PC-3 (cell line): Measurements from ENCODE around the gene ZNF432. TPM values are rescaled to one million over a fixed set of nuclear protein-coding genes. Genes with fewer than 3 reads are reported as not detected.
"Not testable (repeated sequence)": the region's sequence is repeated elsewhere in the genome, so short reads cannot be mapped to it uniquely, and the experiment has no call there.

Source experiments
- ATAC-seq: fragments of 200-7000 bp; cut with Tn5 transposase; 2 replicates; pipeline ENCODE4 v1.9.1; 2020; ENCODE audit warnings: mild to moderate bottlenecking, moderate library complexity
- BruUV-seq: library from RNA; stranded (reverse); fragments of 400-500 nt; replicated peaks from 2 replicates; lab custom pipeline; 2021; lab: Mats Ljungman, UMichigan
- CTCF ChIA-PET: fragments of 300-600 bp; sonication (Branson Sonifier 250); formaldehyde crosslinking; loops from one replicate; lab custom pipeline; 2022; ENCODE audit warnings: antibody characterized with exemption; lab: Charles Lee
- POLR2A ChIA-PET: fragments of 300-600 bp; sonication (Branson Sonifier 250); formaldehyde crosslinking; loops from one replicate; lab custom pipeline; 2022; ENCODE audit warnings: antibody characterized with exemption; ENCODE audit not compliant: unreplicated experiment; lab: Charles Lee
- DNase-seq: peaks from one replicate; pipeline ENCODE4 v3.0.0-alpha.2; 2015
- H2AFZ ChIP-seq: fragments of 300-600 bp; sonication (generic); 2 replicates; pipeline ENCODE4 v1.6.0; 2016; ENCODE audit warnings: antibody characterized with exemption, low read length
- H3F3A ChIP-seq: fragments of 300-600 bp; sonication (generic); one replicate; pipeline ENCODE4 v1.6.0; 2017; ENCODE audit warnings: antibody characterized with exemption, low read length, control low read depth, mild to moderate bottlenecking; ENCODE audit not compliant: unreplicated experiment
- H3K27ac ChIP-seq: fragments of 300-600 bp; sonication (generic); 2 replicates; pipeline ENCODE4 v1.5.1; 2016; ENCODE audit warnings: mild to moderate bottlenecking, low read length
- H3K27me3 ChIP-seq: fragments of 300-600 bp; sonication (generic); 2 replicates; pipeline ENCODE4 v1.6.1; 2016; ENCODE audit warnings: low read length, mixed read lengths
- H3K36me3 ChIP-seq: fragments of 300-600 bp; sonication (generic); 2 replicates; pipeline ENCODE4 v1.6.1; 2016; ENCODE audit warnings: low read depth, mixed run types, low read length, mixed read lengths
- H3K4me1 ChIP-seq: fragments of 300-600 bp; sonication (generic); 2 replicates; pipeline ENCODE4 v1.5.1; 2016; ENCODE audit warnings: low read length; ENCODE audit not compliant: insufficient read depth
- H3K4me2 ChIP-seq: fragments of 300-600 bp; sonication (generic); 2 replicates; pipeline ENCODE4 v1.6.0; 2016; ENCODE audit warnings: low read length
- H3K4me3 ChIP-seq: fragments of 300-600 bp; sonication (generic); 2 replicates; pipeline ENCODE4 v1.5.1; 2016; ENCODE audit warnings: mild to moderate bottlenecking, low read length, mixed read lengths
- H3K79me2 ChIP-seq: fragments of 300-600 bp; sonication (generic); 2 replicates; pipeline ENCODE4 v1.6.1; 2017; ENCODE audit warnings: low read length, mixed read lengths
- H3K9ac ChIP-seq: fragments of 300-600 bp; sonication (generic); 2 replicates; pipeline ENCODE4 v1.6.0; 2016; ENCODE audit warnings: mild to moderate bottlenecking, low read length
- H3K9me2 ChIP-seq: fragments of 300-600 bp; sonication (generic); replicated peaks from 2 replicates; pipeline ENCODE4 v1.6.1; 2016; ENCODE audit warnings: mixed run types, low read length, mixed read lengths
- H3K9me3 ChIP-seq: fragments of 300-600 bp; sonication (generic); 2 replicates; pipeline ENCODE4 v1.6.1; 2016; ENCODE audit warnings: low read length, mixed read lengths
- H4K20me1 ChIP-seq: fragments of 300-600 bp; sonication (generic); 2 replicates; pipeline ENCODE4 v1.6.1; 2016; ENCODE audit warnings: low read length, mixed read lengths
- EZH2 ChIP-seq: fragments of 300-600 bp; sonication (generic); IDR thresholded peaks from one replicate; pipeline ENCODE4 v1.6.1; 2017; ENCODE audit warnings: antibody characterized with exemption, mild to moderate bottlenecking, low read length; ENCODE audit not compliant: unreplicated experiment
- EZH2phosphoT487 ChIP-seq: fragments of 300-600 bp; sonication (generic); IDR thresholded peaks from 2 replicates; pipeline ENCODE4 v1.6.1; 2018; ENCODE audit warnings: mild to moderate bottlenecking, antibody characterized with exemption, low read length, borderline replicate concordance
- intact Hi-C: fragments of 100-400 bp; cut with micrococcal nuclease; formaldehyde crosslinking; loops from 2 replicates; pipeline ENCODE4 v1.9.0; 2023
- total RNA-seq: library from RNA; depleted of rRNA; stranded (reverse); fragments of >200 nt; gene quantifications from 2 replicates; pipeline ENCODE4 v1.2.3, GENCODE V29; 2014
- TF ChIP-seq, protein P1 (sequence below): fragments of 300-600 bp; sonication (generic); conservative IDR thresholded peaks from 2 replicates; pipeline ENCODE4 v1.5.1; 2017; ENCODE audit warnings: antibody characterized with exemption, low read depth, mild to moderate bottlenecking, low read length

ZNF432 gene
- total RNA-seq, 1 experiment from 2014 or later = 6.4 TPM

DNA sequence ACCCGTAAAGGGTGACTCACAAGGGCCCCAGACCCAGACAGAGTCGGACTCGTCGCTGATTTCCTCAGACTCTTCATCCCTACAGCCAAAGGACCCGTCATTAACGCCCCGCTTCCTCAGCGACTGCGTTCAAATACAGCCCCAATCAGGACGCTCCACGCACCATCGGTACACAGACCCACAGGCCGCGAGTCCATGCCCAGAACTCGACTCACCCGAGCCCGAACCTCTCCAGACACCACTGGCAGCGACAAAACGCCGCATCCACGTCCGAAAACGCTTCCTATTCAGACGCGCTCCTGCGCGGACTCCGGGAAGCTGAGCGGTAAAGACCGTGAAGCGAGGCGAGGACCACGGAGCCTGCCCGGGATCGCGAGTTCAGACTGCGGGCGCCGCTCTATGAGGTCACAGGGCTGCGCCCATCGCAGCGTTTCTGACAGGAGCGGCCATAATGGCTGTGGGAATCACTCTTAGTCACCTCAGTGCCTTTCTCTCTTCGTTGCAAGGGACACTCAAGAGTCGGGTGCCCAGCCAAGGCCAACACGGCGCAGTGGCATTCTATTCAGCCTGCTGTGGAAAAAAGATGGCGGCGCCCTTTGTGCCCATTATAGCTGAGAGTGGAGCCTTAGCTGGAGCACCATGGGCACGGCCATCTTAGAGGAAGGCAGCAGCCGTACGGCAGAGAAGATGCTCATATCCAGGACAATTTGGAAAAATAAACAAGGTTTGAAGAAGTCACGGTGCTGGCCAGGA is 20.4 kb downstream of the ZNF432 start, which contains the start of gene ZNF614:
Gene ZNF614, minus strand, starts transcription at position 353 of the 753 bp plus-strand sequence. CDS start 2,634 bp downstream, outside the sequence.
- no peaks in the 10 kb centered on the region for H3K9me2 ChIP-seq
- CTCF ChIA-PET = no interaction called here
- peaks cover 62% of the 10 kb centered on the region for H3K36me3 ChIP-seq
- peak within 1 kb of the TSS; percentile 74 for H3K27ac ChIP-seq
- peak within 1 kb of the TSS; percentile 83 for H3K4me3 ChIP-seq
- H3K4me1 ChIP-seq = no peaks in the 10 kb centered on the region
- no peaks in the 10 kb centered on the region for H3F3A ChIP-seq
- peak within 1 kb of the TSS; percentile 86 for H3K4me2 ChIP-seq
- intact Hi-C loops = no loop called here
- H3K9me3 ChIP-seq = peaks cover 39% of the 10 kb centered on the region
- H4K20me1 ChIP-seq = no peaks in the 10 kb centered on the region
- BruUV-seq = no TSS peak
- TF ChIP-seq, protein P1, sequence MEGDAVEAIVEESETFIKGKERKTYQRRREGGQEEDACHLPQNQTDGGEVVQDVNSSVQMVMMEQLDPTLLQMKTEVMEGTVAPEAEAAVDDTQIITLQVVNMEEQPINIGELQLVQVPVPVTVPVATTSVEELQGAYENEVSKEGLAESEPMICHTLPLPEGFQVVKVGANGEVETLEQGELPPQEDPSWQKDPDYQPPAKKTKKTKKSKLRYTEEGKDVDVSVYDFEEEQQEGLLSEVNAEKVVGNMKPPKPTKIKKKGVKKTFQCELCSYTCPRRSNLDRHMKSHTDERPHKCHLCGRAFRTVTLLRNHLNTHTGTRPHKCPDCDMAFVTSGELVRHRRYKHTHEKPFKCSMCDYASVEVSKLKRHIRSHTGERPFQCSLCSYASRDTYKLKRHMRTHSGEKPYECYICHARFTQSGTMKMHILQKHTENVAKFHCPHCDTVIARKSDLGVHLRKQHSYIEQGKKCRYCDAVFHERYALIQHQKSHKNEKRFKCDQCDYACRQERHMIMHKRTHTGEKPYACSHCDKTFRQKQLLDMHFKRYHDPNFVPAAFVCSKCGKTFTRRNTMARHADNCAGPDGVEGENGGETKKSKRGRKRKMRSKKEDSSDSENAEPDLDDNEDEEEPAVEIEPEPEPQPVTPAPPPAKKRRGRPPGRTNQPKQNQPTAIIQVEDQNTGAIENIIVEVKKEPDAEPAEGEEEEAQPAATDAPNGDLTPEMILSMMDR = no peak
- TF ChIP-seq EZH2phosphoT487 = no peak
- TF ChIP-seq EZH2 = no peak
- peak; percentile 91 for DNase-seq
- ATAC-seq = peak; percentile 91
- peak within 1 kb of the TSS; percentile 84 for H3K9ac ChIP-seq
- POLR2A ChIA-PET = interaction anchor here (0.6 kb wide), 1 partner anchor 15 kb away, joined by 3 read pairs; no protein-coding TSS in a partner anchor
- no peaks in the 10 kb centered on the region for H3K27me3 ChIP-seq
- H2AFZ ChIP-seq = peak within 1 kb of the TSS; percentile 97
- H3K79me2 ChIP-seq = peaks cover 13% of the 10 kb centered on the region

DNA sequence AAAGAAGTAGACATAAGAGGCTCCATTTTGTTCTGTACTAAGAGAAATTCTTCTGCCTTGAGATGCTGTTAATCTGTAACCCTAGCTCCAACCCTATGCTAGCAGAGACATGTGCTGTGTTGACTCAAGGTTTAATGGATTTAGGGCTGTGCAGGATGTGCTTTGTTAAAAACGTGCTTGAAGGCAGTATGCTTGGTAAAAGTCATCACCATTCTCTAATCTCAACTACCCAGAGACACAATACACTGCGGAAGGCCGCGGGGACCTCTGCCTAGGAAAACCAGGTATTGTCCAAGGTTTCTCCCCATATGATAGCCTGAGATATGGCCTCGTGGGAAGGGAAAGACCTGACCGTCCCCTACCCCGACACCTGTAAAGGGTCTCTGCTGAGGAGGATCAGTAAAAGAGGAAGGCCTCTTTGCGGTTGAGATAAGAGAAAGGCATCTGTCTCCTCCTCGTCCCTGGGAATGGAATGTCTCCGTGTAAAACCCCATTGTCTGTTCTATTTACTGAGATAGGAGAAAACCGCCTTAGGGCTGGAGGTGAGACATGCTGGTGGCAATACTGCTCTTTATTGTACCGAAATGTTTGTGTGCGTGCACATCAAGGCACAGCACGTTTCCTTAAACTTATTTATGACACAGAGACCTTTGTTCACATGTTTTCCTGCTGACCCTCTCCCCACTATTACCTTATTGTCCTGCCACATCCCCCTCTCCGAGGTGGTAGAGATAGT is 22.2 kb downstream of the ZNF432 start:
- H3K79me2 ChIP-seq = peaks cover 13% of the 10 kb centered on the region
- ATAC-seq, H4K20me1 ChIP-seq, H2AFZ ChIP-seq, H3K27ac ChIP-seq, H3K4me1 ChIP-seq, intact Hi-C loops, H3K4me2 ChIP-seq, BruUV-seq, H3K4me3 ChIP-seq, DNase-seq, H3K27me3 ChIP-seq, H3K9ac ChIP-seq, POLR2A ChIA-PET, CTCF ChIA-PET, H3F3A ChIP-seq, H3K9me2 ChIP-seq: not testable (repeated sequence)
- peaks cover 64% of the 10 kb centered on the region for H3K36me3 ChIP-seq
- peaks cover 38% of the 10 kb centered on the region for H3K9me3 ChIP-seq

DNA sequence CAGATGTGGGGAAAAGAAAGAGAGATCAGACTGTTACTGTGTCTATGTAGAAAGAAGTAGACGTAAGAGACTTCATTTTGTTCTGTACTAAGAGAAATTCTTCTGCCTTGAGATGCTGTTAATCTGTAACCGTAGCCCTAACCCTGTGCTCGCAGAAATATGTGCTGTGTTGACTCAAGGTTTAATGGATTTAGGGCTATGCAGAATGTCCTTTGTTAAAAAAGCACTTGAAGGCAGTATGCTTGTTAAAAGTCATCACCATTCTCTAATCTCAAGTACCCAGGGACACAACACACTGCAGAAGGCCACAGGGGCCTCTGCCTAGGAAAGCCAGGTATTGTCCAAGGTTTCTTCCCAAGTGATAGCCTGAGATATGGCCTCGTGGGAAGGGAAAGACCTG is 24.2 kb downstream of the ZNF432 start:
- POLR2A ChIA-PET, H3F3A ChIP-seq, intact Hi-C loops, H3K9ac ChIP-seq, H2AFZ ChIP-seq, ATAC-seq, H3K4me3 ChIP-seq, H4K20me1 ChIP-seq, H3K4me1 ChIP-seq, H3K27me3 ChIP-seq, H3K4me2 ChIP-seq, DNase-seq, H3K9me2 ChIP-seq, CTCF ChIA-PET, BruUV-seq, H3K27ac ChIP-seq: not testable (repeated sequence)
- H3K36me3 ChIP-seq = peaks cover 71% of the 10 kb centered on the region
- peaks cover 13% of the 10 kb centered on the region for H3K79me2 ChIP-seq
- H3K9me3 ChIP-seq = peaks cover 47% of the 10 kb centered on the region
